HG02798 (cell line): ENCODE results near the gene OVCA2.
A peak's percentile ranks its signal among the peaks of the same experiment; 100 is the strongest.

Source experiments
- ATAC-seq: cut with Tn5 transposase; IDR thresholded peaks from one replicate; pipeline ENCODE4 v1.9.1; 2021; ENCODE audit warnings: mild to moderate bottlenecking; ENCODE audit not compliant: unreplicated experiment, poor library complexity

The OVCA2 gene

DNA sequence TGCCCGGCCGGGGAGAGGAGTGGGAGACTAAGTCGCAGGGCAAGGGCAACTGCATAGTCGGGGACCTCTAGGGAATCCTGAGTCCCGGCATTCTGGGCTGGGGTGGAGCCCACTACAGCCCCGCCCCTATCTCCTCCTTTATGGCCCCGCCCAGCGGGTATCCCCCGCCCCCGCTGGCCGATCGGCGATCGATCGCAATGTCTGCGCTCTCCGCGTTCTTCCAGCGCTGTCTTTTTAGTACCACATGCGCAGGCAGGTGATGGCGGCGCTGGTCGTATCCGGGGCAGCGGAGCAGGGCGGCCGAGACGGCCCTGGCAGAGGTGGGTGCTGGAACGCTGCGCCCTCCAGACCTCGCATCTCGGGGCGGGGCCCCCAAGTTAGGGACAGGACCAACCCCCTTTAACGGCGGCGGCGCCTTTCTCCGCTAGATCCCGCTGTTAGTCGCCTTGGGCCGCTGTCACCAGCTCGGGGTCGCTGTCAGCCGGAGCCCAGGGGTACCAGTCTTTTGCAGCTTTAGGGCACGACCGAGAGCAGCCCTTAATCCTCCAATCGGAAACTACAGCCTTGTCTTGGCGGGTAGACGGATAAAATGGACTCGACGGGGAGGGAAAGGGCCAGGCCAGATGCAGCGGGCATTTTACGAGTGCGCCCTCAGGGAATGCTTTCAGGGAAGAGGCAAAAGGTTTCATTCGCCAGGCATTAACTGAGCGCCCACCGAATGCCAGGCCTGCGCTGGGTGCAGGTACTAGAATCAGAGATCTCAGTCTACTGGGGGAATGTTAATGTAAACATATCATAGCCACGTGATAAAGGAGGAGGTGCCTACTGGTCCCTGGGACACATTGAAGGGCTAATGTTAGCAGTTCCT, 11.7 kb upstream of the OVCA2 start, which contains the start of gene DPH1:
Gene DPH1 (plus strand): TSS at position 243 of the 868 bp plus-strand sequence. CDS start 17 bp downstream, at position 260.
- peak; percentile 74 for ATAC-seq

DNA sequence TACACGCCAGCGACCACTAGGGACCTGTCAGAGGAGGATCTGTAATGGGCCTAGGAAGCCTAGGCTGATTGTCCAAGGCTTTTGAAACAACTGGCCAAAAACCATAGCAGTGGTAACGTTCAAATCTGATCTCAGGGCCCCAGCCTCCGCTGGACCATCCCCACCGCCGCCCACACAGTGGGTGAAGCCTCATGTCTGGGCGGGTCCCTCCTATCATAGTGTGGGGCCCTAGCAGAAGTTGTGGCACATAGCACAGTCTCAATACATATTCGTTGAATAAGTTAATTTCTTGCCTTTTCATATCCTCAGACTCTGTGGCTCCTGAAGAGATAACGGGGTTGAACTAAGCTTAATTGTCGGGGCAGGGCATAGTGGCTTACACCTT, 11.1 kb upstream of the OVCA2 start:
- peak; percentile 8 for ATAC-seq

DNA sequence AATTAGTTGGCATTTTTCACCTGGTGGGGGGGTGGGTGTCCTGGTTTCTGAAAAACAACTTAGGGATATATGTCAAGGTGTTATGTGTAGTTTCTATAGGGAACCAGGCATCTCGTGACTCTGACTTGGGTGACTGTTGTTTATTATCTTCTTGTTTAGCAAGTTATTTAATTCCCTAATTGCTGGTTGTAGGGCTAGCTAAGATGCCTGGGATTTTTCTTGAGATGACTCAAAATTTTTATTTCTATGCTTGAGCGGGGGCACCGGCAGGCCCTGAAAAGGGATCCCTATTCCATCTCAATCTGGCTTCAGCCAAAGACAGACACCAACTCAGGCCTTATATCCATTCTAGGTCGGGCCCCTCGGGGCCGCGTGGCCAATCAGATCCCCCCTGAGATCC, 8.7 kb upstream of the OVCA2 start:
- no peak for ATAC-seq

DNA sequence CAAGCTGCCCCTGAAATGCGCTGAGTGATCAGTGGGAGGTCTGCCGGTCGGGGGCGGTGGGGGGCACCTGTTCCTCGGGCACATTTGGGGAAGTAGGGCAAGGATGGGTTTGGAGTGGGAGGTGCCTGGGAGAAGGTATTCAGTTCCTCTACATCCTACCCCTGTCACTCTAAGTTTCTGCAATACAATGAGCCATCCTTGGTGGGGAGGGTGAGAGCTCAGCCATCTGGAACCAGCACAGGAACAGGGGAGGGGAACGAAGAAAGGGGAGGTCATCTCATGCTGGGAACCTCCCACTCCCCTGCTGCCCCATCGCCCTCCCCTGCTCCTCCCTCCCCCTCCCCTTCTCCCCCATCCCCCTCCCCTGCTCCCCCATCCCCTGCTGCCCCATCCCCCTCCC, 7.7 kb upstream of the OVCA2 start:
- ATAC-seq, result no peak

DNA sequence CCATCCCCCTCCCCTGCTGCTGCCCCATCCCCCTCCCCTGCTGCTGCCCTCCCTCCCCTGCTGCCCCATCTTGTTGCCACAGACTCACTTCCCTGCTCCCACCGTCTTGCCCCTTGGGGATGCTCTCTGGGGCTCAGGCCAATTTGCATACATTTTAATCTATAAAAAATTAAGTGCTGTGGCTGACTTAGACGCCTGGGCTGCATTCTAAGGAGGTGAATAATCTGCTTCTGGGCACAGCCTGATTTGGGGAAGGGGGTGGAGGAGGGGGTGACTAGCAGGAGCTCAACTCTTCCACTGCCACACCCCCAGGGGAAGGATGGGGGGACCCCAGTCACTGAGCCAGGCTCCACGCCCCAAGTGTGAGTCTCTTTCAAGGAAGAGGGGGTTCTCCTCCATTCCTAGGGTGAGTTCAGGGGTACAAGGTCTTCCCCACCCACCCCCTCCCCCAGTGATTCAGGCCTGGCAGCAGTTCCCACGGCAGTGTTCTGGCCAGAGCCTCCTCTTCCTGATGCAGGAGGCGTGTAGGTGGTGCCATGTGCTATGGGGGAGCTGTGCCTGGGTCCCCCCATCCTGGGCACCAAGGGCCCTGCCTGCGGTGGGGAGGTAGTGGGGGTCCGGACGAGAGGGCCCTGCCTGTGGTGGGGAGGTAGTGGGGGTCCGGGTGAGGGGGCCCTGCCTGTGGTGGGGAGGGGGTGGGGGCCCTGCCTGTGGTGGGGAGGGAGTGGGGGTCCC, 6.8 kb upstream of the OVCA2 start:
- no peak for ATAC-seq

DNA sequence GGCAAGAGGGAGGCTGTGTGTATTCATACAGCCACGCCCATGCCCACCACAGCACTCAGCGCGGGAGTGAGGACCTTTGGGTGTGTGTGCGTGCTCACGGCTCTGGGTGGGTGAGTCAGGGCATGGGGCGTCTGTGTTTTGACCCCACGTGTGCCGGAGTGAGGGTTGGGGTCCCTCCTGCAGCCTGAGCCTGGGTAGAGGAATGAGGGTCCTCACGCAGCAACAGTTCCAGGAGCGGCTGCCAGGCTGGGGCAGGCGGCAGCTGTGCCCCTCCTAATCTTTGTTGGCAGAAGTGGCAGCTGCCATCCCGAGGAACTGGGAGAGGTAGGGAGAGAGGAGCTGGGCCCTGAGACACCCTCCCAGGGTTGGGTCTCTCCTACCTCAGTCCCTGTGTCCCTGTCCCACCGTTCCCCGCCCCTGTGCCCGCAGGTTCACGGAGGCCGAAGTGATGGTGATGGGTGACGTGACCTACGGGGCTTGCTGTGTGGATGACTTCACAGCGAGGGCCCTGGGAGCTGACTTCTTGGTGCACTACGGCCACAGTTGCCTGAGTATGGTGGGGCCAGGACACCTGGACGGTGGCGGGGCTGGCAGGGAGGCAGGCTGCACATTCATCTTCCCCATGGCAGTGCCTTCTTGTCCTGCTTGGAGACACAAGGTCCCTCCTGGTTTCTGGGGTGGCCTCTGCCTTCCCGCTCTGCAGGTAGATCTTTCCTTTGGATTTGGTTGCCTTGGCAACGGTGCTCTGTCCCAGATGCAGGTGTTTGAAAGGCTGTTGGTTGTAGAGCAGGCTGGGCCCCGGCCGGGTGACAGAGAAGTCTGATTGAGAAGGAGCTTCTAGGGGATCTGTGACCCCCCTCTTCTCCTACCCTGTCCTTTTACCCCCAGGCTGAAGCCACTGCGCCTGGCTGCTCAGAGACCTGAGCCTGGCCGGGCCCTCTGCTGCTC, 6.0 kb upstream of the OVCA2 start:
- no peak for ATAC-seq

DNA sequence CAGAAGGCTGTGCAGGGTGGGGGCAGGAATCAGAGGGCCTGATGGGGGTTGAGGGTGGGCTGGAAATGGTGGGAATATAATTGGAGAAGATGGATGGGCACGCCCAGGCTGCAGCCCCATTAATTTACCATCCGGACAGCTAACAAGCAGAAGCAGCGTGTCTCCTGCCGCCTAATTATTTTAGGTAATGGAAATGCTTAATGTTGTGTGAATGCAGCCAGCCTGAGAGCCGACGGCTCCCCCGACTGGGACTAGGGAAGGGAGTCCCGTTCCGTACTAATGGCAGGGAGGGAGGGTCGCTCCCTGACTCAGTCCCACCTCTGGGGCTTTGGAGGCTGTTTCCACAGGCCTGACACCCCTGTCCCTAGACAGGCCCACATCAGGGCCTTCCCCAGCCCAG, 4.7 kb upstream of the OVCA2 start:
- ATAC-seq, result no peak

DNA sequence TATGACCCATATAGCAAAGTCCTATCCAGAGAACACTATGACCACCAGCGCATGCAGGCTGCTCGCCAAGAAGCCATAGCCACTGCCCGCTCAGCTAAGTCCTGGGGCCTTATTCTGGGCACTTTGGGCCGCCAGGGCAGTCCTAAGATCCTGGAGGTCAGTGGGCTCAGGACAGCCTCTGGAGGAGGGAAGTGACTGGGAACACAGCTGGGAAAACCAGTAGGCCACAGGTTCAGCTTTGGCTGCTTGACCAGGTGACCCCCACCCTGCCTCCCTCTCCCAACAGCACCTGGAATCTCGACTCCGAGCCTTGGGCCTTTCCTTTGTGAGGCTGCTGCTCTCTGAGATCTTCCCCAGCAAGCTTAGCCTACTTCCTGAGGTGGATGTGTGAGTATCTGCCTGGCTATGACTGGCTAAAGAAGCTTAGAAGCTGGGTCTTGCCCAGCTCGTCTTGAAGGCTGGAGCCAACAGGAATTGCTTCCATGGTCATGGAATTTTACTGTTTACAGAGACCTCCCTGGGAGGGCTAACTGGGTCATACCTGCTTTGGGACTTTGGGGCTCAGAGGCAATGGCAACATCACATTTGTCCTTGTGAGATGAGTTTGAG, 1.5 kb upstream of the OVCA2 start:
- no peak for ATAC-seq

DNA sequence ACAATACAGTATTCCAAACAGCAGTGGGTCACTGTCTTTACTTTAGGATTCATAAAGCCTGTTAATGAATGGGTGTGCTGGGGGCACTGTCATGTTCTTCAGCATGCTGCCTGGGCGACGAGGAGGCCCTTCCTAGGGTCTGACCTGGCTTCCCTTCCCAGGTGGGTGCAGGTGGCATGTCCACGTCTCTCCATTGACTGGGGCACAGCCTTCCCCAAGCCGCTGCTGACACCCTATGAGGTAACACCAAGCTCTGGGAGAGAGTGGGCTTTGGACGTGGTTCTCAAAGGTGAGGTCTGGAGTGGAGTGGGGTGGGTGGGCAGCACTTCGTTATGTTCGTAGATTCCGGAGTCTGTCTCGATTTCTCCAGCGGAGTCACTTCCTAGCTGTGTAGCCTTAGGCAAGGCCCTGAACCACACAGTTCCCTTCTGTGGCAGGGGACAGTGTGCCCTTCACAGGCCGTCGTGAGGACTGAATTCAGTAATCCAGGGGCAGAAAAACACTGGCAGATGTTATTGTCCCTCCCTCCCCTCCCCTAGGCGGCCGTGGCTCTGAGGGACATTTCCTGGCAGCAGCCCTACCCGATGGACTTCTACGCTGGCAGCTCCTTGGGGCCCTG, 771 bp upstream of the OVCA2 start:
- ATAC-seq, result no peak

DNA sequence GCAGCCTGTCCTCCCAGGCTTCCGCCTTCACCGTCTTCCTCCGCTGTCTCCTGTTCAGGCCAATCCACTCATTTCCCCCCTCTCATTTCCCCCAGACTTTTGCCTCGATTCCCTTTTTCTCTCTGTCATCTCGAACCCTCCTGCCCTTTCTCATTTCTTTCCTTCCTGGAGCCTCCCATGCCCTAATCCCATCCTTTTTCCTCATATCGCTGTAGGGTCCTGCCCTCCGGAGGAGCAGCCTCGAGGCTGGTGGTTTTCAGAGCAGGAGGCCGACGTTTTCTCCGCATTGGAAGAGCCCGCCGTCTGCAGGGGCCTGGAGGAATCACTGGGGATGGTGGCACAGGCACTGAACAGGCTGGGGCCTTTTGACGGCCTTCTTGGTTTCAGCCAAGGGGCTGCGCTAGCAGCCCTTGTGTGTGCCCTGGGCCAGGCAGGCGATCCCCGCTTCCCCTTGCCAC, 597 bp downstream of the OVCA2 start:
- no peak for ATAC-seq

DNA sequence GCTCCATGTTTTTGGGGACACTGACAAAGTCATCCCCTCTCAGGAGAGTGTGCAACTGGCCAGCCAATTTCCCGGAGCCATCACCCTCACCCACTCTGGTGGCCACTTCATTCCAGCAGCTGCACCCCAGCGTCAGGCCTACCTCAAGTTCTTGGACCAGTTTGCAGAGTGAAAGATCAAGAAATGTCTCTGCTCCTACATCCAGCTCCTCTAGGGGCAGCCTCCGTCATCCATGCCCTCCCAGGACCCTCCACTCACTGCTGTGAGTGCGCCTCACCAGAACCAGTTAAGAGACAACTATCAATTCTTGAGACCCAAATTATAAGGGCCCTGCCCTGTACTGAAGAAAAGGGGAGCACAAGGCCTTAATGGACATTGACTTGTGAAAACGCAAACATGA, 1.1 kb downstream of the OVCA2 start:
- ATAC-seq, result no peak

DNA sequence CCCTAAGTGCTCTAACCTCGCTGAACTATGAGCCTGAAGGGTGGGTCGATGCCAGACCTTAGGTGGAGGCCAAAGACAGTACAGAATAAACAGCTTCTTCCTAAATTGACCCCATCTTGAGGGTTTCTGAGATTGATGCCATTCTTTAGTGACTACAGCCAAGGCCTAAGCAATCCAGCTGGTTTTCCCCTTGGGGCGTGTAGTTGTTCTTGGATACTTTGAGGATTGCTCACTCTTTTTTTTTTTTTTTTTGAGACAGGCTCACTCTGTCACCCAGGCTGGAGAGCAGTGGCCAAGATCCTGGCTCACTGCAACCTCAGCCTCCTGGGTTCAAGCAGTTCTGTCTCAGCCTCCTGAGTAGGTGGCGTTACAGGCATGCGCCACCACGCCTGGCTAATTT, 2.0 kb downstream of the OVCA2 start:
- ATAC-seq, result no peak

DNA sequence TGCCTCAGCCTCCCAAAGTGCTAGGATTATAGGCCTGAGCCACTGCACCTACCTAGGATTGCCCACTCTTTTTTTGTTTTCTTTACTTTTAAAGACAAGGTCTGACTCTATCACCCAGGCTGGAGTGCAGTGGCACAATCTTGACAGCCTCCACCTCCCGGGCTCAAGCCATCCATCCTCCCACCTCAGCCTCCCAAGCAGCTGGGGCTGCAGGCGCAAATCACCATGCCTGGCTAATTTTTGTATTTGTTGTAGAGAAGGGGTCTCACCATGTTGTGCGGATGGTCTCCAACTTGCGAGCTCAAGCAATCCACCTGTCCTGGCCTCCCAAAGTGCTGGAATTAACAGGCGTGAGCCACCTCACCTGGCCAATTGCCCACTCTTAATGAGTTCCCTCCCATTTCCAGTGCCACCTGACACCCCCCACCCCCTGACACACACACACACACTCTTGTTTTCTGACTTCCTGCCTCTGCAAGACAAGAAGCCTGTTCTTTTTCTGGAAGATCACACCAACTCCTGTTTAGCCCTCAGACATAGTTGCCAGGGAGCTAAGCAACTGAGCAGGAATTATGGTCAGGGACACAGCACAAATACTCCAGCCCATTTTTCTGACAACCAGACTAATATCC, 2.6 kb downstream of the OVCA2 start:
- no peak for ATAC-seq

DNA sequence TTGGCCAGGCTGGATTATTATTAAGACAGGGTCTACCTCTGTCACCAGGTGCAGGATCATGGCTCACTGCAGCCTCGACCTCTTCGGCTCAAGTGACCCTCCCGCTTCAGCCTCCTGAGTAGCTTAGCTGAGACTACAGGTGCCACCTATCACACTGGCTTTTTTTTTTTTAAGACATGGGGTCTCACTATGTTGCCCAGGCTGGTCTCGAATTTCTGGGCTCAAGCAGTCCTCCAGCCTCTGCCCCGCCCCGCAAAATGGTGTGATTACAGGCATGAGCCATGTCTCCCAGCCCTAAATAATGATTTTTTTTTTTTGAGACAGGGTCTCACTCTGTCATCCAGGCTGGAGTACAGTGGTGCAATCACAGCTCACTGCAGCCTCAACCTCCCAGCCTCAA, 5.8 kb downstream of the OVCA2 start:
- ATAC-seq, result no peak

DNA sequence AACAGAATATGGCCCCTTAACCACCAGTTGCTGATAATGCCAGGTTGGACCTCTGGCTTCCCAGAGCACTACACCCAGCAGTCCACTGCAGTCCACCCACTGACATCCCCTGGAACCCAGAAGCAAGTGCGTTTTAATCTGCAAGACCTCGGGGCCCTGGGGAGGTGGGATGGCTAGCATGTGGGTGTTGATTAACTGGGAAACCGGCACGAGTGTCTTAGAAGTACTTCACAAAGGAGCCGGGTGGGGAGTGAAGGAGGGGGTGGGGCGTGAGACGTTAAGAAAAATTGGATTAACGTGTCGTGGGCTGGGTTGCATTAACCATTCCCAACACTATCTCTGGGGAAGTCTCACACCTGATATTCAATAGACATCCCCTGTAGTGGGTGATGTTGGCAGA, 7.0 kb downstream of the OVCA2 start:
- no peak for ATAC-seq

DNA sequence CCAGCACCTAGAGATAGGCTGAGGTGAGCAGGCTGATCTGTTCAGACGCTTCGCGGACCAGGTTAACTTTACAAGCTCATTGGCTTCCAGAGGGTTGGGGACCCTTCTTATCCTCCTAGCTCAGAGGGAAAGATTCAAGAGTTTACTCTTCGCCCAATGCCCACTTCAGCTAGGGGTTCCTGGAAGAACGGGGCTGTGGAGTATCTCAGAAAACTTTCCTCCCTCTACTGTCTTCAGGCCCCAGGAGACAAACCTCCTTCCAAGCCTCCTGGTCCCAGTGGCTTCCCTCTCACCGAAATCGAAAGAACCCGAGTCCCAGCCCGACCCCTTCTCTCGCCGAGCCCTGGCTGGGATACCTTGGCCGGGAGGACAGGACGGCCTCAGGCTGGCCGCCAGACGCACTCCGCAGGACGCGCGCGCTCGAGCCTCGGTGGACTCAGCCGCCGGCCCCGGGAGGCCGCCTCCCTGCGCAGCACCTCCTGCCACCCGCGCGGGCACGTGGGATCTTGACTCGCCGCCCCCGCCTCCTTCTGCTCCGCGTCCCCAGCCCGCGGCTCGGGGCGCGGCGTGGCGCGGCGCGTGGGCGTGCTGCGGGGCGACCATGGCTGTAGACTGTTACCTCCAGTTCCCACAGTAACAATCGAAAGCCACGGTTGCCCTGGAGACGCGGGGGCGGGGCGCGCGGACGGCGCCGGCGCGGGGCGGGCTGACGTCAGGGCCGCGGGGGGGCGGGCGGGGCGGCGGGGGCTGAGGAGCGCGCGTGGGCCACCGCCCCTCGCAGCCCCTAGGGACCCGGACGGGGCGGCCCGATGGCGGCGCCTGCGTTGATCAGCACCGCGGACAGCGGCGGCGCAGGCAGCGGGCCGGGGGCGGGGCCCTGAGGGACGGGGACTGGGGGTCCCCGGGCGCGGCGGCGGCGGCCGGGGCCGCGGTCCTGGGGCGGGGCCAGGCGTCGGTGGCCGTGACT, 7.8 kb downstream of the OVCA2 start:
- ATAC-seq, result peak; percentile 68

DNA sequence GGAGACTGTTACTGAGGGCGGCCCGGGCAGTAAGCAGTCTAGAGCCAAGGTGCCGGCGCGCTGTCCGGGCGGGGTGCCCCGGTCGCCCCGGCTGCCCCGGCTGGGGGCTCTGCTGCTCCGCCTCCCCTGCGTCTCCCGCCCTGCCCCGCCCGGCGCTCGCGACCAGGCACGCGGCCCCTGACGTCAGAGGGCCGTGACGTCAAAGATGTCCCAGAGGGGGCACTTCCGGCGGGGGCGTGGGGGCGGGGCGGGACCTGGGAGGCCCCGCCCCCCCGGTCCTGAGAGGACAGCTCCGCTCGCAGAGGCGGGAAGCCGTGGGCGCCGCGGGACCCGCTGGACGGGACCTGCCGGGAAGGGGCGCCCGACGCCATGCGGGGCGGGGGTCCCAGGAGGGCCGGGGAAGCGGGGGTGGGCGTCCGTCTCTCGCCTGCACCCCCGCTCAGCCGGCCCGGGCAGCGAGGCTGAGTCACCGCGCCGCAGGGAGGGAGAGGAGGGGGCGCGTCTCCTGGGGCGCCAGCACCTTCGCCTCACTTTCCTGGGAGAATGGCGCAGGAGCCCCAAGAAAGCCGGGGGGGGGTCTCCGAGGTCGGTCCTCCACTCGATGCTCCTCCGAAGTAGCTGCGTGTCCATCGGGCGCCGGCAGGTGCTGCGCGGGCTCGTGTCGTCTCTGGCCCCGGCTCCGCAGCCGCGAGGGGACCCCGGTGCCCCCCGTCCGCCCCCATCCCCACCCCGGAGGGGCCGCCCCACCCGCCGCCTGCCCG, 8.7 kb downstream of the OVCA2 start:
- ATAC-seq, result peak; percentile 22
